HG02588 (cell line): ENCODE data around the gene LBHD1.
"Not testable (repeated sequence)": the region's sequence is repeated elsewhere in the genome, so short reads cannot be mapped to it uniquely, and the experiment has no call there.

Experiments used
- ATAC-seq: cut with Tn5 transposase; IDR thresholded peaks from one replicate; pipeline ENCODE4 v1.9.1; 2021; ENCODE audit warnings: mild to moderate bottlenecking, moderate library complexity; ENCODE audit not compliant: unreplicated experiment

Gene LBHD1

GRCh38 chr11:62694455-62695167 lies 22.5 kb upstream of the LBHD1 start:
- ATAC-seq, result no peak

DNA sequence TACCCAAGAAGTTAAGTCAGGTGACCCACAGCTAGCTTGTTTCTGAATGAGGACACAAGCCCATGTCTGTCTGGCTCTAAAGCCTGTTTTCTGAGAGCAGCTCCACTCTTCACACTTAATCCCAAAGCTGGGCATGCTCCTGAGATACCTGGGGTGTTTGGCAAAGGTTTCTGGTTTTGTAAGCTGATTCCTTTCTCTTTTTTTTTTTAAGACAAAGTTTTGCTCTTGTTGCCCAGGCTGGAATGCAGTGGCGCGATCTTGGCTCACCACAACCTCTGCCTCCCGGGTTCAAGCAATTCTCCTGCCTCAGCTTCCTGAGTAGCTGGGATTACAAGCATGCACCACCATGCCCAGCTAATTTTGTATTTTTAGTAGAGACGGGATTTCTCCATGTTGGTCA lies 21.6 kb upstream of the LBHD1 start:
- ATAC-seq, result not testable (repeated sequence)

- no peak for ATAC-seq
Observed at GRCh38 chr11:62689421-62690183, 17.5 kb upstream of the LBHD1 start, which contains the start of gene LRRN4CL. LRRN4CL (minus strand) TSS chr11:62689530; CDS start chr11:62688508, 1,022 bp downstream.

- ATAC-seq, result no peak
Observed at GRCh38 chr11:62688491-62688890, 16.4 kb upstream of the LBHD1 start.

GRCh38 chr11:62687508-62688396 lies 15.7 kb upstream of the LBHD1 start:
- ATAC-seq, result no peak

DNA sequence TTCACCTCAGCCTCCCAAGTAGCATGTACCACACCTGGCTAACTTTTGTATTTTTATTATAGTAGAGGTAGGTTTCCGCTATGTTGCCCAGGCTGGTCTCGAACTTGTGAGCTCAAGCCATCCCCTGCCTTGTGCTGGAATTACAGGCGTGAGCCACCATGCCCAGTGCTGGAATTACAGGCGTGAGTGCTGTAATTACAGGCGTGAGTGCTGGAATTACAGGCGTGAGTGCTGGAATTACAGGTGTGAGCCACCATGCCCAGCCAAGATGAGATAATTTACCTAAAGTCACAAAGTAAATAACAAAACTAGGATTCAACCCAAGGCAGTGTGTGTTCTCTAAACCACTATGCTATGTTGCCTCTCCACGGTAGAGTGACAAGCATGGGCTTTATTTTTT lies 10.5 kb upstream of the LBHD1 start:
- no peak for ATAC-seq

DNA sequence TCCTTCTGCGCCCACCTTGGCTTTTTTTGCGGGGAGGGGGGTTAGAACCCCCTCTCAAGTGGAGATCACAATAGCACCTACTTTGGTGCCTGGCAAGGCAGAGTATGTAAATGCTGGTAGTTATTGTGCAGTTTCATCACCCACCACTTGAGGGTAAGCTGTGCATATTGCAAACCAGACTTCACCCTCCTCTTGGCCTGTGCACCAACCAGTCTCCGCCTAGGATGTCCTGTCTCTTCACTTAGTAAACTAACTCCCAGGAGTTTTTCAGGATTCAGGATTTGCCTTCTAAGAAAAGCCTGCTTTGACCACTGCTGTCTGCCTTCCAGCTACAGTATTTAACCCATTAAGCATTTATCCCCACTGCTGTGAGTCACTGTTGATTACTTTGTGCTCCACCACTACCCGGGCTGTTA lies 8.8 kb upstream of the LBHD1 start:
- ATAC-seq, result no peak

DNA sequence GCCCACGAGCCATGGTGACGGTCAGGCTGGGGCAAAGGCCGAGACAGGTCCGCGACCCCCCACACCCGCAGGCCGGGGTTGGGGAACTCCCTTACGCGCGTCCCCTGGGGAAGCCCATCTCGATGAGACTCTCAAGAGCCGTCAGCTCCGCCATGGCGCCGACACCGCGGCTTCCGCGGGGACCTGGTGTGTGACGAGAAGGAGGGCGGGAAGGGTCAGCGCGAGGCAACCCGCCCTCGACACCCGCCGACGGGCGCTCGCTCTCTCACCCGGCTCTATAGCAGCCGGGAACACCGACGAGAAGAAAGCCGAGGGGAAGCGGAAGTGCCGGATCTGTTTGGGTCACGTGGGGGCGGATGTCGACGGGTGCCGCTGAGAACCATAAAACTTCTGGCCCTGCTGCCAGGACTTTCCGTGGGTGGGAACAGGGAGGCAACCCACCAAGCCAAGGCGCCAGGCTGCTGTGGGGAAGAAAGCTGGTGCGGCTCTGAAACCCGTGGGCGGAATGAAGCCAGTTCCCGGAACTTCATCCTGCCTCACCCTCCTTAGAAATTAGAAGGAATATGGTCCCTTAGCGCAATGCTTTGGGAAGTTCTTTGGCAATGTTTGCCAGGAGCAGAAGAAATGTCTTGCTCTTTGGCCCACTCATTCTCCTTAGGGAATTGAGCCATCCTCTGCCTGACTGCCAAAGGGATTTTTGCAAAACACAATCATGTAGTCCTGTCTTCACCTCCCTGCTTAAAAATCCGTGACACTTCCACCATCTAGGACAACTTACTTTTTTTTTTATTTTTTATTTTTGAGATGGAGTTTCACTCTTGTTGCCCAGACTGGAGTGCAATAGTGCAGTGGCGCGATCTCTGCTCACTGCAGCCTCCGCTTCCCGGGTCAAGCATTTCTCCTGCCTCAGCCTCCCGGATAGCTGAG lies 7.0 kb upstream of the LBHD1 start, which contains the start of gene UBXN1:
Gene UBXN1, minus strand, starts transcription at position 304 of the 927 bp plus-strand sequence. Its CDS starts 150 bp downstream, at position 154.
- peak; percentile 68 for ATAC-seq

DNA sequence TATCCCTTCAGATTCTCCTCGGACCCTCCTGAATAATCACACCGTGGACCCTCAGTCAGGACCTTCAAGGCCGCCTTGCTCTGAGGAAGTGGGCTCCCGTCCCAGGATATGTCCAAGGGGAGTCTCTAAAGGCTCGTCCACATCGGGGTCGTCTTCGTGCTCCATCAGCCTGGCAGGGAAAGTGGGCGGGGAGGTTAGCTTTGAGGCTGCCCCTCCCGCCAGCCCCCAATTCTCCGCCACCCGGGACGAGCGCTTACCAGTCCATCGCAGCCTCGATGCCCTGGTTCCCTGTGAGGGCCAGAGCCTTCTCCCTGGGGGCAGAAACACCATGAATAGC lies 6.3 kb upstream of the LBHD1 start:
- no peak for ATAC-seq

DNA sequence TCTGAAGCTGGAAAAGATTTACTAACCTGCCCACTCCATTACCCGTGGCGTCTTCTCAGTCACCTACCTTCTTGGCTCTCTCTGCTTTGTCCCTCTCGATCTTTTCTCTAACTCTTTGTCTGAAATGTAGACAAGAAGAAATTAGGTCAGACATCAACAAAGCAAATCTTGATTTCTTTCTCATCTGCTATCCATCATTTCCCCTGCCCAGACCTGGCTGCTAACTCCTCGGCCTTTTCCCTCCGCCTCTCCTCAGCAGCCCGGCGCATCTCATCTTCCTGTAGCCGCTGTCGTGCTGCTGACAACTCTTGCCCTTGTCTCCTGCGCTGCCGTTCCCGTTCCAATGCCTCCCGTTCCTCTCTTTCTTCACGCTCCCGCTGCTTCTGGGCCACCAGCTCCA lies 5.6 kb upstream of the LBHD1 start:
- ATAC-seq, result no peak

GRCh38 chr11:62677156-62677555 lies 5.1 kb upstream of the LBHD1 start:
- ATAC-seq, result no peak

DNA sequence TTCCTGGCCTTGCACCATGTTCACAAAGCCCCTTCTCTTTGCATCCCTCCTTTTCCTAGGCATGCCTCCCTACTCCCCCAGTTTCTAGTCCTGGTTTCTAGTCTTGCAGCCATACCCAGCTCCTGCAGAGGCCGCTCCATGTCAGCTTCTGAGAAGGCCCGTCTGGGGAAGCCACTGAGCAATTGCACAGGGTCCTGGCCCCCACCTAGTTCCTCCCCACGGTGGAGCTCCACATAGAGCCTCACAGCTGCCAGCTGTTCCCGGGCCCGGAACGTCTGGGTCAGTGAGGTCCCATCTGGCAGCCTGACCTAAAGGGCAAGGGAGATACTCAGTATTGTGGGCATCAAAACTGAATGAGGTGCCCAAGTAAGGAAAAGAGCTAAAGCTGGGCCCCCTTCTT lies 4.6 kb upstream of the LBHD1 start:
- no peak for ATAC-seq

- not testable (repeated sequence) for ATAC-seq
Observed at GRCh38 chr11:62675415-62675814, 3.3 kb upstream of the LBHD1 start.

DNA sequence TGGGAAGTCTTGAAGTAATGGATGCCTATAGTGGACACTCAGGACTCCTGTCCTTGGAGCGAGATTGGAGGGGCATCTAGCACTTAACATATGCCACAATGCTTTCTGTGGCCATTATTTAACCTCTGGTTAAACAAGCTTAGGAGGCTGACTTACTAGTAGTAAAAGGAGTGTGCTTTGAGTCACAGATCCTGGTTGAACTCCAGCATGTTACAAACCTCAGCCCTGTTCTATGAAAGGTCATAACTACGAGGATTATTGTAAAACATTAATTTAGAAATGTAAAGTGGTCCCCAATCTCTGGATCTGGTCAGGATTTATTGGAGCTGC lies 1.1 kb upstream of the LBHD1 start:
- ATAC-seq, result no peak

- peak; percentile 20 for ATAC-seq
Observed at GRCh38 chr11:62671236-62671607, 845 bp downstream of the LBHD1 start.

GRCh38 chr11:62669420-62670161 lies 2.5 kb downstream of the LBHD1 start:
- ATAC-seq, result no peak

- no peak for ATAC-seq
Observed at GRCh38 chr11:62667460-62667859, 4.6 kb downstream of the LBHD1 start.

- ATAC-seq, result no peak
Observed at GRCh38 chr11:62666259-62666926, 5.7 kb downstream of the LBHD1 start.

DNA sequence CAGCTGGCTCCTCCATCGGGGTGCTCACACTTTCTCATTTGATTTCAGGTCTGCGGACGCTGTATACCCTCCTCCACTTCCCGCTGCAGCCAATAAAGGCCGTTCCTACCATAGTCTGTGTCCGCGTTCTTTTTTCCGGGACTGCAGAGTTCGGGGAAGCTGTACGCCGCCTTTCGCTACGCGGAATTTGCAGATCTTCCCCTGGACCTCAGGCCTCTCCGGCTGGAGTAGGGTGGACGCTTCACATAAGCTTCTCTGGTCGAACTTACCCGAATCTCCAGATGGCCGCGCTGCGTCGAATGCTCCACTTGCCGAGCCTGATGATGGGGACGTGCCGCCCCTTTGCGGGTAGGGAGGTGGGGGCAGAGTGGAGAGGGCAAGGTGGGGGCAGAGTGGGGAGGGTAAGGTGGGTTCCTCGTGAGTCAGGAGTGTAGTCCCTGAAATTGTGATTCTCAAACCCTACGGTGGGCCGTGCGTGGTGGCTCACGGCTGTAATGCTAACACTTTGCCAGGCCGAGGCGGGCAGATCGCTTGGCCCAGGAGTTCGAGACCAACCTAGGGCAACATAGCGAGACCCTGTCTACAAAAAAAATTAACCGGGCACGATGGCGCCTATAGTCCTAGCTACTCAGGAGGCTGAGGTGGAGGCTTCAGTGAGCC lies 6.3 kb downstream of the LBHD1 start:
- peak; percentile 18 for ATAC-seq
